Vein endothelial cell (primary cell): ENCODE data around the gene TRAPPC6A. TPM values are rescaled to one million over a fixed set of nuclear protein-coding genes. Genes with fewer than 3 reads are reported as not detected.

ENCODE experiments used
- total RNA-seq: library from RNA; depleted of rRNA; stranded (reverse); fragments of >200 nt; gene quantifications from 2 replicates; pipeline ENCODE4 v1.2.3, GENCODE V29; 2012

Gene TRAPPC6A, protein sequence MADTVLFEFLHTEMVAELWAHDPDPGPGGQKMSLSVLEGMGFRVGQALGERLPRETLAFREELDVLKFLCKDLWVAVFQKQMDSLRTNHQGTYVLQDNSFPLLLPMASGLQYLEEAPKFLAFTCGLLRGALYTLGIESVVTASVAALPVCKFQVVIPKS
- 11.9 and 28.4 TPM in 2 replicates for total RNA-seq

DNA sequence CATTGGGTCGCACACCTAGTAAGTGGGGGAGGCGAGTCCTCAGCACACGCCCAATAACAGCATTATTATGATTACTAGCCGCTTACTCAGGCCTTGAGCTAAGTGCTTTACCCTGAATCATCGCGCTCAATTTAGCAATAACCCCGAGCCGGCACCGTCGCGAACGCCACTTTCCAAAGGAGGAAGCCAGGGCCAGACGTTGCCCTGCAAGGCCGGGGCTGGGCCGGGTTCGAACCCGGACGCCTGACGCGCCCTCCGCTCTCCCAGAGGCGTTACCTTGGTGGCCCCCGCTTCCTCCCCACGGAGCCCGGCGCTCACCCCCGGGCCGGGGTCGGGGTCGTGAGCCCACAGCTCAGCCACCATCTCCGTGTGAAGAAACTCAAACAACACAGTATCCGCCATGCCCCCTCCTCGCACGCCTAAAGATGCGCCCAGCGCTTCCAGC is at the start of gene TRAPPC6A:
TSS of gene TRAPPC6A (minus strand) at position 421 of the 445 bp plus-strand sequence. CDS start at position 402, 19 bp downstream.

DNA sequence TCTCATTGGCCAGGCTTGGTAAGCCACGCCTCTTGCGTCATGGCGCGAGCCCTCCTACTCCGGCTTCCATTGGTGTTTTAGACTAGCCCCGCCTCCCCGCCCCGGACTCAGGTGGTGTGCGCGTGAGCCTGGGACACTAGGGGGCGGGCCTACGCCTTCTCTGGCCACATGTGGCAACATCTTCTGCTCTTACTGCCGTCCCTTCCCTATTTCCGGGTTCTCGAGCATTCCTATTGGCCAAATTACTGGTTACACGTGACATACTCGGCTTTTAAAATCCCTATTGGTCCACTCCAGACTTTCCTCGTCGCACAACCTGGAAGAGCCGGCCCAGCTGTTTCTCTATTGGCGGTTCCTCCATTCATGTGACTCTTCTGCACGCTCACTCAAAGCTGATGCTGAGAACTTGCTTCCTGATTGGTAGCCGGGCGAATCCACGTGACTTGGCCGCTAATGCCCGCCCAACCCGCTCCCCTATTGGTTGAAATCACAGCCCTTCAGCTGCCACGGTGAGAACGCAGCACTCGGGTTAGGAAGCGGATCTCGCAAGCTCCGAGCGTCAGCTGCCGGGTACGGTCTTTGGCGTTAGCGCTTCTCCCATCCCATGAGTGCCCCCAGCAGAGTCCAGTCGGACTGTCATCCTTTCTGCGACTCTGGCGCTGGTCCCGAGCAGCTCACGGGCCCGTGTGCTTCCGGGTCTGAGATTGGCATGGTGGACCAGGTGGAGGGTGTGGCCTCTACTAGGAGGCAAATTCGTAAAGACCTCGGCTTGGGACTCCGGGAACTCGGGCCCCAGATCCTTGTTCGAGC is 430 bp upstream of the TRAPPC6A start, which contains the start of gene BLOC1S3:
TSS of gene BLOC1S3 (plus strand) at position 523 of the 810 bp plus-strand sequence. CDS start 513 bp downstream, outside the sequence.

DNA sequence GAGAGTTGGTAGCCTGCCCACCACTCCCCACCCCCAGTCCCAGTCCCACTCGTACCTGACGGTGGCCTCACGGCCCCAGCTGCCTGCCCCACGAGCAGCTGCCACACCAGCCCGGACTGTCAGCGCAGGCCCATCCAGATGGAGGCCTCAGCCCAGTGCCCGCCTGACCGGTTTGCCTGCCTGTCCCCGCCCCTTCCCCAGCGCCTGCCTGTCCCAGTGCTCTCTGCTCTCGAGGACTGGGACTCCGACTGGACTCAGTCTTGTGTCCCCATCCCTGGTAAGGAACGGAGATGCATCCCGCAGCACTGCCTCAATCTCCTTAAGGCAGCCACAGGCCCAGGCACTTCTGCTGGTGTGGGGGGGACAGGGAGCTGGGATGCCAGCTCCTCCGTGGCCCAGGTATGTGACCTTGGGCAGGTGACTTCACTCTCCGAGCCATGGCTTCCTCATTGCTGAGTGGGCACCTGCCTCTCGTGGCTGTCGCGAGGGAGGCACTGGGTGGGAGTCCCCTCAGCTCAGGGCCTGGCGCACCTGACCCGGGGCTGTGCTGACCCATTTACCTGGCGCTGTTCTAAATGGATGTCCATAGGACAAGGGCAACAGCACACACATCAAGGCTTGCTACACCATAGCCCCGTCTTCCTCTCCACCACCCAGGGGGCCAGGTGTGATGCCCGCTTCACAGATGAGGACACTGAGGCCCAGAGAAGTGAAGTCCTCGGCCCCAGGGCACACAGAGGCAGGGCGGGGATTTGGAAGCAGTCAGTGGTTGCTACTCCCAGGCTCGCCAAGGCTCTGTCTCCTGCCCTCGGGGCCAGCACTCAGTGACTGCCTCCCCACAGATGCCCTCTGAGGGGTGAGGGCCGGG is 16.9 kb downstream of the TRAPPC6A start, which contains the start of gene NKPD1:
TSS of gene NKPD1 (minus strand) at position 113 of the 868 bp plus-strand sequence. CDS start 832 bp downstream, outside the sequence.

Other genes starting within 250 kb of the TRAPPC6A start
- not detected in 2 replicates for gene APOC4, start 236.0 kb downstream of the TRAPPC6A start, total RNA-seq
- gene APOC2, start 232.2 kb downstream of the TRAPPC6A start, total RNA-seq, result not detected in 2 replicates
- gene CLPTM1, start 222.9 kb downstream of the TRAPPC6A start, total RNA-seq, result 51.3 and 58.8 TPM in 2 replicates
- 12.4 and 14.7 TPM in 2 replicates for gene RELB, start 176.8 kb downstream of the TRAPPC6A start, total RNA-seq
- 19.6 and 31.4 TPM in 2 replicates for gene CLASRP, start 139.2 kb downstream of the TRAPPC6A start, total RNA-seq
- gene ZNF296, start 101.8 kb downstream of the TRAPPC6A start, total RNA-seq, result 0.33 and 0.48 TPM in 2 replicates
- 21.6 and 27.9 TPM in 2 replicates for gene GEMIN7, start 99.0 kb downstream of the TRAPPC6A start, total RNA-seq
- gene PPP1R37, start 85.1 kb downstream of the TRAPPC6A start, total RNA-seq, result 37.4 and 50.3 TPM in 2 replicates
- gene NKPD1, start 17.3 kb downstream of the TRAPPC6A start, total RNA-seq, result 0.65 TPM in 1 of 2 replicates, not detected in the other
- 8.8 and 9.1 TPM in 2 replicates for gene BLOC1S3, start 547 bp upstream of the TRAPPC6A start, total RNA-seq
- gene EXOC3L2, start 67.2 kb upstream of the TRAPPC6A start, total RNA-seq, result 0.38 and 1.6 TPM in 2 replicates
- gene MARK4, start 73.0 kb upstream of the TRAPPC6A start, total RNA-seq, result 20.4 and 32.7 TPM in 2 replicates
- gene CKM, start 144.6 kb upstream of the TRAPPC6A start, total RNA-seq, result not detected in 2 replicates
- gene KLC3, start 162.5 kb upstream of the TRAPPC6A start, total RNA-seq, result 0.33 TPM in 1 of 2 replicates, not detected in the other
- gene ERCC2, start 192.3 kb upstream of the TRAPPC6A start, total RNA-seq, result 35.6 and 61.1 TPM in 2 replicates
- gene PPP1R13L, start 226.8 kb upstream of the TRAPPC6A start, total RNA-seq, result 24.6 and 24.8 TPM in 2 replicates
- 20.9 and 27.5 TPM in 2 replicates for gene POLR1G, start 228.4 kb upstream of the TRAPPC6A start, total RNA-seq
- 84.4 and 98.3 TPM in 2 replicates for gene ERCC1, start 245.7 kb upstream of the TRAPPC6A start, total RNA-seq